GM19395 (cell line): ENCODE data around the gene SH3BP5.

Experiments used
- ATAC-seq: cut with Tn5 transposase; IDR thresholded peaks from one replicate; pipeline ENCODE4 v1.9.1; 2021; ENCODE audit warnings: mild to moderate bottlenecking, moderate library complexity; ENCODE audit not compliant: unreplicated experiment

SH3BP5 gene

GRCh38 chr3:15279671-15280402 is 52.5 kb downstream of the SH3BP5 start:
- no peak for ATAC-seq

DNA sequence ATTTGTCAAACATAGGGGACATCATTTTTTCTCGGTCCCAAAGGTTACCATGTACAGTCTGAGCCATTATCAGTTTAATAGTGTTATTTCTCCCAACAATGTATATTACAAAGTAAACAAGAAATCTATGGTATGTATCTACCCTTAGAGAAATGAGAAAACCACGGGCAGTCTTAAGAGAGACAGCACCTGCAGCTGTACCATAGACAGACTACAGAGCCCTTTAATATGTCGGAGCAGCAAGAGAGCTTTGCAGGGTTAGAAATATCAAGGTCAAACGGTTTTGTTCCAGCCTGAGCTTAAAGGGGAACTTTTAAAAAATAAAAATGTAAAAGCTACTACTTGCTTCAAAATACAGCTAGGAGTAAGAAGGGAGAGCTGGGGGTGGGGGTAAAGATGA is 53.2 kb downstream of the SH3BP5 start:
- no peak for ATAC-seq

DNA sequence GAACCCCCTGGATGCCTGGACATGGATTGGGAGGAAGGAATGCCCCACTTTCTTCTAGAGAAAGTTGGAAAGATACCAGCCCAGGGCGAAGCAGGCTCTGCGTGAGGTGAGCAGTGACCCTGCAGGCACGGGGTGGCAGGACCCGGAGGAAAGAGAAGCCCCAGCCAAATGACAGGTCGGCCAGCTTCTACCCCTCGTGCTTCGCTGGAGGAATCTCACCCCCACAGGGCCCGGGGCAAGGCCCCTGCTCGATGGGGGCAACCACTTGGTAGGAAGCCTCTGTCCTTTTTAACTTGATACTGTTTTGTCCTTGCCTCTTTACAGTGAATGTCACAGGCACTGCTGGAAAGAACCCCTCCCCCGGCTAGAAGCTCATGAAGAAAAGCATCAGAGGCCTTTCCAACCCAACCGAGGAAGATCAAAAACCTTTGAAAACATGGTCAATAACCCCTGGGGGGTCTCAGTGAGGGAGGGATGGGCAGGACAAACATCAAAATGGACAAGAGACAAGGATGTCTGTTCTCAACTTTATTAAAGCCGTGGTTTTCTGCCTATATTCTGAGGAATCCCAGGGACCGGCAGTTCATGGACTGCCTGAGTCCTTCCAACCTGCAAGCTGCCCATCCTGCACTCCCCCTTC is 54.4 kb downstream of the SH3BP5 start:
- ATAC-seq, result no peak

GRCh38 chr3:15276028-15276724 is 56.2 kb downstream of the SH3BP5 start:
- no peak for ATAC-seq

- no peak for ATAC-seq
Measured at GRCh38 chr3:15273227-15273626, 59.2 kb downstream of the SH3BP5 start.

DNA sequence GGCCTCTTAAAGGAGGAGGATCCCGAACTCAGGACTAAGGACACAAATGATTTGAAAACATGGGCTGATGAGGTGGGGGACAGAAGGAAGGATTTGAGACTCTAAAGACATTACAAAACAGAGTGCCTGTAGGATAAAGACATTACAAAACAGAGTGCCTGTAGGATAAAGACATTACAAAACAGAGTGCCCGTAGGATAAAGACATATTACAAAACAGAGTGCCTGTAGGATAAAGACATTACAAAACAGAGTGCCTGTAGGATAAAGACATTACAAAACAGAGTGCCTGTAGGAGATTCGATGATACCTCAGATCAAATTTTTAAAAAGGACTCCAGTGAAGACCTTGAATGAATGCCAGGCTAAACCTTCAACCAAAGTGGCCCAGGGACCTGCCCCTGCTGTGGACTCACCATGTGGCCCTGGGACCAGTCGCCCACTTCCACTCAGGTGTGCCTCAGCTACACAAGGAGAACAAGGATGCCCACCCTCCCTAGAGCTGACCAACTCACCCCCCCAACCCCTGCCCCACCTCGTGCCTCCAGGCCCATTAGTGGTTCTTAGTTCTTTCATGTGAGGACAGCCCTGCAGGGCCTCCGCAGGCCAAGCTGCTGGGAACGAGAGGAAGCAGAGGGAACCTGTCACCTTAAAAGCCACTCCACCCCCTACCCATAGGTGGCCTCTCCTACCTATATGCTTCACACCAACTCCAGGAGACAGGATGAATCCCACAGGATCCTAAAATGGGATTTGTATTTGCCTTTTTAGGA is 59.8 kb downstream of the SH3BP5 start:
- ATAC-seq, result no peak

DNA sequence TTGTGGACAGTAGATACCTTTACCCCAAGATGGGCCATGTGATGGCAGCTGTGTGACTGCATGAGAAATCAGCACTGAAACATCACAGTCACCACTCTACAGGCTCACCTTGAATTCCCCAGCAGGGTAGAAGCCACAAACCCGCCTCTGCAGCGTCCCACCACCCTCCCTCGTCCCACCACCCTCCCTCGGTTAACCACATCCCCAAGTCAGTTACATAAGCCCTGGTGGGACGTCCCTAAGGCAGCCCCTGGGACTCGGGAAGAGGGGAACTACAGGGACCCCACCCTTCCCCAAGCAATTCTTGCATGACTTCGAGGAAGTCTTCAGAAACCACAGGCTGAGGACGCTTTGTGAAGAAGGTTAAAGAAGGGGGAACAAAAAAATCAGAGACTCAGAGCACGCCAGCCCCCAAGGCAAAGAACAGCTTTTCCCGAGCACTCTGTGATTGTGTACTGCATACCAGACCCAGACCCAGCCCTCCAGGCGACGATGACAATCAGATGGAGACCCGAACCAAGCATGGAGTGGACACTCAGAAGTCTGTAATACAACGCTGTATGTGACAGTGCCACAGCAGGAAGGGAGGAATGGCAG is 60.5 kb downstream of the SH3BP5 start:
- peak; percentile 70 for ATAC-seq

- no peak for ATAC-seq
Measured at GRCh38 chr3:15271030-15271429, 61.4 kb downstream of the SH3BP5 start.

DNA sequence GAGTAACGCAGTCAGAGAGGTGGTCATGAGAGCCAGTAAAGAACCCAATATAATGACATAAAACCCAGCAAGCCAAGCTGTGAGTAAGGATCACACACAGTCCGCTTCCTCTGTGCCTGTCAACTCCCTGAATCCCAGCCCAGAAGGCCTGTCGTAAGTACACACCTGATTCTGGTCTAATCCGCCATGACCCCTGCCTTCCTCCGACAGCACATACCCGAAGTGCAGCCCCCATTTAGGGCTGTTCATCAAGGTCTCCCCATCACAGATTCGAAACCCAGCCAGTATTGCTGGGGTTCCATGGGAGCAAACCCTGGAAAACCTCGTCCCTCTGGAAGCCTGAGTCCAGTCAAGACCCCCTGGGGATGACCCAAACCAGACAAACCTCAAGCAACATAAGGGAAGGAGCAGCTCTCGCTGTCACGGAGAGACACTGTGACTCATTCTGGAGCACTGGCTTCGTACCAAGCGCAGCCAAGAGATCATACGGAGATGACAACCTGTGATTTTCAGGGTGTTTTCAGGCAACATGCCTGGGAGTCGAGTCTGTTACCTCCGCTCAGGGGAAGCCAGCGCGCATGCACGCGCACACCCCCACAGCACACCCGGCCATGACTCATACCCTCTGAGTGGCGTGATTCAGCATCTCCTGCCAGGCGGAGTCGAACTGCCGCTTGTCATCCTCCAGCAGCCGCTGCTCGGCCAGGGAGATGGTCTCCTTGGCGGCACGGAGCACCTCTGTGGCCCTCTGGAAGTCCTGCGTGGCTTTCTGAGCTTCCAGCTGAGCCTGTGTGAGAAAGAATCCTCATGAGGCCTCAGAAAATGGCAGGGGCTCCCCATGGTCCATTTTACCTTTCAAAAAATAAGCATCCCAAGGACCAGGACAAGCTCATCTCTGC is 63.0 kb downstream of the SH3BP5 start:
- ATAC-seq, result peak; percentile 68

- ATAC-seq, result peak; percentile 55
Measured at GRCh38 chr3:15268033-15268631, 64.3 kb downstream of the SH3BP5 start.

DNA sequence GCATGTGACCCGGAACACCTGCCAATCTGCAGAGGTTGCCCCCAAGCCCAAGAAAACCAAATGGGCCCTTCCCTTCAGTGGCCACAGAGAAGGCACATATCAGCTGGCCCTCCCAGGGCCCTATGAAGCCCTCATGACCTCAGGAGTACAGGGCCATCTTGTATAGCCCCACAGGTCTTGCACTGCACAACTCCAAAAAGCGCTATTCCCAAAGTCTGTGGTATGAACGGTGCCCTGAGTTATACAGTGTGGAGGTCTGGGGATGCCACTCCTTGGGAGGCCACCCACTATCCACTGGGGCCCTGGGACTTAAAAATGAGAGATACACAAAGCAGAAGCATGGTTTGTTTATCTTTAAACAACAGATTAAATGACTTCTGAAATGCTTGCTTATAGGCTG is 64.9 kb downstream of the SH3BP5 start:
- ATAC-seq, result no peak

- no peak for ATAC-seq
Measured at GRCh38 chr3:15266510-15267376, 65.6 kb downstream of the SH3BP5 start.

DNA sequence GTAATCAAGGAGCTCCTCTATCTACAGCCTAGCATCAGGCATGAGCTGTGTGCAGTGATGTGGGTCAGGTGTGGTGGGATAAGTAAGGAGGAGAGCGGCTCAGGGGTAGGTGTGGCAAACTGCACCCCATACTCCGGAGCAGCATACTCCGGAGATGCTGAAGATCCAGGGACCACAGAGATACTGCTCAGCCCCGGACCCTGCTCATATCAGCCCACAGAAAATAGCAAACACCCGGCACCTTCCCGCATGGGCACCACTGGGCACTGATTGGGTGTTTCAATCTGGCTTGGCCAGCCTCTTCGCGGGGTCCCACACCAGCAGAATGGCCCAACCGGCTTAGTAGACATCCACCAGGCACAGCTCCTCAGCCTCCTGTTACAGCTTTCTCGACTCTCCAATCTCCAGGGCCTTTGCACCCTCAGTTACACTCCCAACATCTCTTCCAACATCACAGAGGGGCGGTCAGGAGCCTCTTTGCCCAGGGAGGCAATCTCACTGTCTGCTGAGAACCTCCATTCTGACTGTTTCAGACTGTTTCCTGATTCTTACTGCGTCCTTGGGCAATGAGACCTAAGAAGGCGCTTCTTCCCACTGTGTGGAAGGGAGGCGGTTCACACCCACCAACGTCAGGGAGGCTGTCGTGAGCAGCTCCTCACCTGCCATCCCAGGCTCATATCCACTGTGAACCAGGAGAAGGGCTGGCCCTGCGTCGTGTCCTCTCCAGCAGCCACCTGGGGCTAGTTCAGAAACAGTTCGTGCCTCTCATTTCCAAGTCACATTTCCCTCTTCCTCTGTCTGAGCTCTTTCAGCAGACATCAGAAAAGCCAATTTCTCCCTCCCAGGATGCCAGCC is 66.5 kb downstream of the SH3BP5 start:
- no peak for ATAC-seq

GRCh38 chr3:15264486-15264885 is 67.9 kb downstream of the SH3BP5 start:
- no peak for ATAC-seq

DNA sequence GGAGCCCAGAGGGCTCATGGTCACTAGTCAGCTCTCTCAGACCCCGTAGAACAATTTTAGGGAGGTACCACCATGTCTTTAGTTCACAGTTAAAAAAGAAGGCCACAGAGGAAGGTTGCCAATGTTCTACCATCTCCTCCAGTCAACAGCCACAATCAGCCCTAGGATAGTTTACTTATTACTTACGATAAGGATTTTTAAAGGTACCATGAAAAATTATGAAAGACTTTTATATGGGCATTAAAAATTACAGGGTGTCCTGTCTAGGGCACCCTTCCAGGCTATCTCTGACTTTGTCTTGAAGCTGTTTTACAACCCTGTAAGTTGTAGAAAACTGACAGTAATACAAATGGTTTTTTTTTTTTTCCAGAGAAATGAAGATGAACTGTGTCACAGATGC is 68.5 kb downstream of the SH3BP5 start:
- ATAC-seq, result no peak

GRCh38 chr3:15263120-15263519 is 69.3 kb downstream of the SH3BP5 start:
- no peak for ATAC-seq

- no peak for ATAC-seq
Measured at GRCh38 chr3:15262021-15262420, 70.4 kb downstream of the SH3BP5 start.

DNA sequence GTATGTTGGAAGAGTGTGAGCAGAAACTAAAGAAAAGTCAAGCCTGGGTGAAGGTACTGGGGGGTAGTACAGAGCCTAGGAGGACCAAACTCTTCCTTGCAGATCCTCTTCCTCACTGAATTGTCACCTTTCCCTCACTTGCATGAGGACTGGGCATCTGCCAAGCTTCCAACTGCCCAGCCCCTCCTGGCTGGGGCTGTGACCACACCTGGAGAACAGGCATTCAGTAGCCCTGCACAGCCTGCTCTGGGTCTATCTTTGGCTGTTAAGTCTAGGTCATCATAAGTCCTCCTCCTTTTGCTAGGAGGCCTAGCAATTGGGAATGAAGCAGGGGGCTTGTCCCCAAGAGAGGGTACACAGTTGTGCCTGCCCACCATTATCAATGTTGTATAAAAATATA is 71.1 kb downstream of the SH3BP5 start:
- ATAC-seq, result no peak
